Astrocyte of the spinal cord (primary cell): ENCODE measurements around the gene CHRND.
A peak's percentile ranks its signal among the peaks of the same experiment; 100 is the strongest.
"Not testable (repeated sequence)": the region's sequence is repeated elsewhere in the genome, so short reads cannot be mapped to it uniquely, and the experiment has no call there.

Source experiments
- DNase-seq: peaks from one replicate; pipeline ENCODE4 v3.0.0; 2011; ENCODE audit warnings: low read depth, low spot score
- H3K4me3 ChIP-seq: 2 replicates; pipeline ENCODE4 v1.5.1; 2011; ENCODE audit warnings: low read depth, mild to moderate bottlenecking, low read length, moderate library complexity
- CTCF ChIP-seq: IDR thresholded peaks from 2 replicates; pipeline ENCODE4 v1.5.1; 2012; ENCODE audit warnings: low read depth, mild to moderate bottlenecking, low read length, inconsistent platforms
- in situ Hi-C: cut with HindIII; loops from 2 replicates; pipeline ENCODE4 v1.10.0; 2017; ENCODE audit warnings: low sequenced_read_pairs

The CHRND gene

GRCh38 chr2:232562515-232563151 is 36.7 kb downstream of the CHRND start:
- no peak for TF ChIP-seq CTCF
- in situ Hi-C loops: no loop called here
- no peak overlapping the region for H3K4me3 ChIP-seq
- DNase-seq: no peak

GRCh38 chr2:232563580-232563979 is 37.6 kb downstream of the CHRND start:
- in situ Hi-C loops: no loop called here
- H3K4me3 ChIP-seq: no peak overlapping the region

DNA sequence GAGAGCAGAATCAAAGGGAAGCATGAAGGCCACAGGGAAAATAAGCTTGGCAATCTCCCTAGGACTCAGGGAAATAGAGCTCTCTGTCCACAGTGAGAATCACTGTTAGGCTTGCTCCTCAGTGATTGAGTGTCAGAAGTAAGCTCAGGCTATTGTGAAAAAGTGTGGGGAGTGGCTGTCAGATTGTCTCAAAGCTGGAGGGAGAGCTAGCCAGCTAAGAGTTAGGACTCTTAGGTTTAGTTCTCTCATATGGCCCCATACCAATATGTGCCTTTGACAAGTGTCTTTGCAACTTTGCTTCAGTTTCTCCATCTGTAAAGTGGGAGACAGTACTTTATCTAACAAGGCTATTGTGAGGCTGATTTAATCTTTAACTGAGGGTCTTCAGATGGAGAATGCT is 41.8 kb downstream of the CHRND start:
- TF ChIP-seq CTCF: no peak
- in situ Hi-C loops: no loop called here
- no peak for DNase-seq
- no peak overlapping the region for H3K4me3 ChIP-seq

More at GRCh38 chr2:232563580-232563979, 37.6 kb downstream of the CHRND start:
- TF ChIP-seq CTCF: no peak
- DNase-seq: no peak

DNA sequence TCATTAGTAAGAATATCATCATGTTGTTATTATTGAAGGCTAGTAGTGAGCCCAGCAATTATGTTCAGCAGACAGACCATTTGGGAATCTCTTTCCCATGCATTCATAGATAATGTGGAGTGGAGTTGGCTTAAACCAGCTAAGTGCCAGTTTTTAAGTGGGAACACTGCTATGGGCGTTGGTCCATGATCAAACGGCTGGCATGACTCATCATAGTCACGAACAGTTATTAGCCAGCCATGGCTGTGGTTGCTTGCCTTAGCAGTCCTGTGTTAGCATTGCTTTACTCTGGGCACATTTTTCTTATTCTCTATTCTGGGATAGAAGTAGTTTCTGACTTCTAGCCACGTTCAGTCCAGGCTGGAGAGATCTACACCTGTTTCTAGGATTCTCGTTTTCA is 42.2 kb downstream of the CHRND start:
- TF ChIP-seq CTCF: no peak
- peak; percentile 84 for DNase-seq
- no peak overlapping the region for H3K4me3 ChIP-seq
- in situ Hi-C loops: no loop called here

DNA sequence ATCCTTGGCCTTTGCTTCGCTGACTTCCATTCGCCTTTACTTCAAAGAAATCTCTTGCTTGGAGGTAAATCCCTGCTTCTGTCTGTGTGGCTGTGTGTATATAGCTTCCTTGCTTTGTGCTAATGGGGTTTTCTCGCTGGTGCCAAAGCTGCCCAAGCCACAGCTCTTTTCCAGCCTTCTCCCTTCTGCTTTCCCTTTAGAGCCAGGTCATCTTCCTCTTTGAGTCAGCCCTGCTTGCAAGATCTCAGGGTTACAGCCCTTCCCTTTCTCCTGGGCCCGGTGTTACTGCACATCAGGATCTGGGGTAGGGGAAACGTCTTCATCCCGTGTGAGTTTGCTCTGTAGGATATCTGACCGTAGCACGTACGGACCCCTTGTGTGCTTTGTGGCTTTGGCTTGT is 43.6 kb downstream of the CHRND start:
- no peak for DNase-seq
- no peak for TF ChIP-seq CTCF
- in situ Hi-C loops: no loop called here
- no peak overlapping the region for H3K4me3 ChIP-seq

GRCh38 chr2:232570481-232570880 is 44.5 kb downstream of the CHRND start:
- in situ Hi-C loops, DNase-seq, H3K4me3 ChIP-seq: not testable (repeated sequence)

GRCh38 chr2:232571026-232571474 is 45.1 kb downstream of the CHRND start:
- no peak for TF ChIP-seq CTCF
- in situ Hi-C loops: no loop called here
- peak; percentile 19 for DNase-seq
- no peak overlapping the region for H3K4me3 ChIP-seq
